OCI-LY7 (cell line): ENCODE results near the gene ZNF407.

ENCODE experiments used
- CTCF ChIP-seq: fragments of 200-600 bp; sonication (generic); conservative IDR thresholded peaks from 2 replicates; pipeline ENCODE4 v1.5.1; 2014; ENCODE audit warnings: mild to moderate bottlenecking, antibody characterized with exemption, low read length, moderate library complexity, mixed read lengths
- EZH2phosphoT487 ChIP-seq: fragments of 200-600 bp; sonication (generic); IDR thresholded peaks from 2 replicates; pipeline ENCODE4 v1.6.1; 2018; ENCODE audit warnings: low read depth, borderline replicate concordance, mild to moderate bottlenecking, mixed run types, antibody characterized with exemption, low read length, moderate library complexity, mixed read lengths

GRCh38 chr18:75066936-75067335 lies 469.3 kb downstream of the ZNF407 start:
- TF ChIP-seq CTCF = no peak
- no peak for TF ChIP-seq EZH2phosphoT487
